Activated T-helper 17 cell treated with anti-CD3 and anti-CD28 coated beads, Interleukin-2, amount 50 U/mL, for 72 hours (primary cell): ENCODE data around the gene SMOC1. TPM values are rescaled to one million over a fixed set of nuclear protein-coding genes. Genes with fewer than 3 reads are reported as not detected.

ENCODE experiments used
- ATAC-seq: fragments of 150-1000 bp; cut with Tn5 transposase; replicated peaks from 2 replicates; pipeline ENCODE4 v1.10.0; 2021; ENCODE audit warnings: mild to moderate bottlenecking, moderate library complexity
- H3K27ac Mint-ChIP-seq: one replicate; pipeline ENCODE4 v1.8.0; 2022; ENCODE audit warnings: mixed read lengths
- H3K27me3 Mint-ChIP-seq: one replicate; pipeline ENCODE4 v1.8.0; 2022; ENCODE audit warnings: mixed read lengths
- H3K36me3 Mint-ChIP-seq: one replicate; pipeline ENCODE4 v1.8.0; 2022; ENCODE audit warnings: low read depth, mild to moderate bottlenecking, mixed read lengths
- H3K4me1 Mint-ChIP-seq: one replicate; pipeline ENCODE4 v1.8.0; 2022; ENCODE audit warnings: mixed read lengths
- H3K4me3 Mint-ChIP-seq: one replicate; pipeline ENCODE4 v1.8.0; 2022; ENCODE audit warnings: mild to moderate bottlenecking, mixed read lengths
- H3K9me3 Mint-ChIP-seq: one replicate; pipeline ENCODE4 v1.8.0; 2022; ENCODE audit warnings: mixed read lengths
- total RNA-seq, 2 donors: library from RNA; stranded (reverse); gene quantifications; one replicate each; pipeline ENCODE4 v1.2.3, GENCODE V29; 2022

SMOC1 gene
- total RNA-seq, 2 donors from 2014 or later: not detected

- H3K9me3 Mint-ChIP-seq: no peaks in the 10 kb centered on the region
- H3K27me3 Mint-ChIP-seq: peaks cover 37% of the 10 kb centered on the region
- H3K4me1 Mint-ChIP-seq: no peaks in the 10 kb centered on the region
- no peak for ATAC-seq
- H3K36me3 Mint-ChIP-seq: no peaks in the 10 kb centered on the region
- H3K4me3 Mint-ChIP-seq: no peak overlapping the region
- H3K27ac Mint-ChIP-seq: no peak overlapping the region
Observed at GRCh38 chr14:69877492-69877891, 1.7 kb upstream of the SMOC1 start.

DNA sequence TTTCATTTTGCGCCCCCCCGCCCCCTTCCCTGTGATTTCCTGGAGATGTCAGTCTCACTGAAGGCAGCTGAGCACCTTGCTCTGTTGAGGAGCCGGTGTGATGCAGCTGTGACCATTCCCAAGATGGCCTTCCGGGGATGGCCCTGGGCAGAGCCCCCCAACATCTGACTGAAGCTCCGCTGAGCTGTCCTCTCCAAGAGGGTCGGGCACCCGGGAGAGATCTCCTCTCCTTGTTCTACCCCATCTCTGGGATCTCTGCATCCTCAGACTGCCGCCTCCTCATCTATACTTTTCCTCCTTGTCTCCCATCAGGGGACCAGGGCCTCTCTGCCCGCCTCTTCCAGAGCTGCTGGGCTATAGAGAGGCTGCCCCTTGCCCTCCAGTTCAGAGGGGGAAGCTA is 965 bp upstream of the SMOC1 start:
- Mint-ChIP-seq H3K9me3 (no peaks in the 10 kb centered on the region), H3K36me3 (no peaks in the 10 kb centered on the region), H3K27ac (no peak overlapping the region), H3K27me3 (peaks cover 35% of the 10 kb centered on the region), H3K4me3 (no peak overlapping the region), H3K4me1 (no peaks in the 10 kb centered on the region)
- no peak for ATAC-seq

GRCh38 chr14:69880044-69880487 is 850 bp downstream of the SMOC1 start:
- Mint-ChIP-seq H3K27me3 (peaks cover 41% of the 10 kb centered on the region), H3K36me3 (no peaks in the 10 kb centered on the region), H3K4me1 (no peaks in the 10 kb centered on the region), H3K9me3 (no peaks in the 10 kb centered on the region), H3K4me3 (no peak overlapping the region), H3K27ac (no peak overlapping the region)
- ATAC-seq: no peak

GRCh38 chr14:69880893-69881292 is 1.7 kb downstream of the SMOC1 start:
- Mint-ChIP-seq H3K9me3 (no peaks in the 10 kb centered on the region), H3K4me3 (no peak overlapping the region), H3K4me1 (no peaks in the 10 kb centered on the region), H3K36me3 (no peaks in the 10 kb centered on the region), H3K27me3 (peaks cover 41% of the 10 kb centered on the region), H3K27ac (no peak overlapping the region)
- ATAC-seq: no peak

DNA sequence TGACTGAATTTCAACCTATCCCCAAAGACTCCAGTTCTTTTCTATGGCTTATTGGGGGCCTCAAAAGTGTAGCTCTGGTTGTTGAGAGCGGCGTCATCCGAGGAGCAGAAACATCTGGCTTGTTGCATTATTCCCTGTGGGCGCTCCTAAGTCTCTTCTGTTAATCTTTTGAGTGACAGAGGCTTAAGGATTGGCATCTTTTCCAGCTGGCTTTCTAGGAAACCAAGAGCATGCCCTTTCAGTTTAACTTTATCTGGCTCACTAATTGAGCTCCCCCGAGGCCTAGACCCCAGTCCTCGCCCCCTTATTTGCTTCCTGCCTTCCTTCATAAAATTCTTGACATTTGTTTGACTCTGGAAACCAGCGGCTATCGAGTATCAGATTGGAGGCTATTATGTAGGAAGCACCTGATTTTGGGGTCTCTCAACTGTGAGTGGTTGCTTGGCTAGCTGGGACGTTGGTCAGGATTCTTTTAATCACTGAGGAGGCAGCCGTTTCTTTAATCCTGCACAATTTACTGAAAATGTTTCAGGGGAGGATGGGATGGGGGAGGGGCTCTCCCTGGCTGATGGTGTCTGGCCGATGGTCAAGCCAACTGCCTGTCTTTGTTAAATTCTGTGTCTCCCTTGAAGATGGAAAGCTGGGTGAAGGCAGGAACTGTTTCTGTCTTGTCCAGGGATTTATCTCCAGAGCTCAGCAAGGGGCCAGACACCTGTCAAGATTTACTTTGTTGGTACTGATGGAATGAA is 3.1 kb downstream of the SMOC1 start:
- H3K27me3 Mint-ChIP-seq: peaks cover 48% of the 10 kb centered on the region
- no peaks in the 10 kb centered on the region for H3K36me3 Mint-ChIP-seq
- H3K4me1 Mint-ChIP-seq: no peaks in the 10 kb centered on the region
- H3K9me3 Mint-ChIP-seq: no peaks in the 10 kb centered on the region
- no peak overlapping the region for H3K27ac Mint-ChIP-seq
- no peak overlapping the region for H3K4me3 Mint-ChIP-seq
- no peak for ATAC-seq

DNA sequence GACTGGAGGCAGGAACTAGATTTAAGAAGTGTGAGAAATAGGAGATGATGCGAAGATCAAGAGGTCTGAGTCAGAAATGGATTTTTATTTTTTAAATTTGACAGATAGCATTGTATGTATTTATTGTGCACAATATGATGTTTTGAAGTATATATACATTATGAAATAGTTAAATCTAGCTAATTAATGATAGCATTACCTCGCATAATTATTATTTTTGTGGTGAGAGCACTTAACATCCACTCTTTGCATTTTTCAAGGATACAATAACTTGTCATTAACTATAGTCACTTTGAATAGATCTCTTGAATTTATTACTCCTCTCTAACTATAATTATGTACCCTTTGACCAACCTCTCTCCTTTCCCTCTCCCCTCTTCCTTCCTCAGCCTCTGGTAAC is 3.7 kb downstream of the SMOC1 start:
- H3K9me3 Mint-ChIP-seq: no peaks in the 10 kb centered on the region
- peaks cover 44% of the 10 kb centered on the region for H3K27me3 Mint-ChIP-seq
- H3K36me3 Mint-ChIP-seq: no peaks in the 10 kb centered on the region
- H3K4me3 Mint-ChIP-seq: no peak overlapping the region
- no peak for ATAC-seq
- H3K27ac Mint-ChIP-seq: no peak overlapping the region
- H3K4me1 Mint-ChIP-seq: no peaks in the 10 kb centered on the region

DNA sequence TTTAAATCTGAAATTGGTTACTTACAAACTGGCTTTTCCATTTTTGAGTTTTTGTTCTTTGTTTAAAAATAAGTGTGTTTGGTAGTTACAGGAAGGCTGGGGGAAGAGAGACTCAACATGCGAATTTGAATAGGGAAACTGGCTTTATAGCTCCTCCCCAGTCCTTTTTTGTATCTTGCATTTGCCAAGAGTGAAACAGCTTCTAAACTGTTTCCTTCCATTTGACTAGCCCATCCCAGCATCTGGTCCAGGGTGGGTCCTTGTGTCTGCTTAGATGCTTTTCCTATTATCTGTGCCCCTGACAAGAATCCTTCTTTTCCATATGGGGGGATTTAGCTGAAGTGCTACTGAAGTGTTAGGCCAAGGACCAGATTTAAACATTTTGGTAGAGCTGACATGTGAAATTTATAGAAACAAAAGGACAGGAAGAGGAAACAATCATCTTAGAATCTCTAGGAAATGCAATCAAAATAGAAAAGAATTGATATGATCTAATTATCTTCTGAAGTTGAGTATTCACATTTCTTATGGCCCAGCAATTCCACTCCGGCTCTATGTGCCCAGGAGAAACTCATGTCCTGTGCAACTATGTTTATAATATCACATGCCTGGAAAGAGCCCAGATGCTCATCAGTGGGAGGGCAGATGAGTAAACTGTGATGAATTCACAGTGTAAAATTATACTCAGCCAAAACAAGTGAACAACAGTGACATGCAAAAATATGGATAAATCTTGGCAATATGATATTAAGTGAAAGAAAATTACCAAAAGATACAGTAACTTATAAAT is 7.4 kb downstream of the SMOC1 start:
- no peaks in the 10 kb centered on the region for H3K9me3 Mint-ChIP-seq
- H3K36me3 Mint-ChIP-seq: no peaks in the 10 kb centered on the region
- no peak for ATAC-seq
- no peak overlapping the region for H3K4me3 Mint-ChIP-seq
- no peaks in the 10 kb centered on the region for H3K4me1 Mint-ChIP-seq
- peaks cover 42% of the 10 kb centered on the region for H3K27me3 Mint-ChIP-seq
- H3K27ac Mint-ChIP-seq: no peak overlapping the region

GRCh38 chr14:69887740-69888657 is 8.8 kb downstream of the SMOC1 start:
- Mint-ChIP-seq H3K4me3 (no peak overlapping the region), H3K27ac (no peak overlapping the region), H3K27me3 (peaks cover 39% of the 10 kb centered on the region), H3K4me1 (no peaks in the 10 kb centered on the region), H3K36me3 (no peaks in the 10 kb centered on the region), H3K9me3 (no peaks in the 10 kb centered on the region)
- no peak for ATAC-seq

DNA sequence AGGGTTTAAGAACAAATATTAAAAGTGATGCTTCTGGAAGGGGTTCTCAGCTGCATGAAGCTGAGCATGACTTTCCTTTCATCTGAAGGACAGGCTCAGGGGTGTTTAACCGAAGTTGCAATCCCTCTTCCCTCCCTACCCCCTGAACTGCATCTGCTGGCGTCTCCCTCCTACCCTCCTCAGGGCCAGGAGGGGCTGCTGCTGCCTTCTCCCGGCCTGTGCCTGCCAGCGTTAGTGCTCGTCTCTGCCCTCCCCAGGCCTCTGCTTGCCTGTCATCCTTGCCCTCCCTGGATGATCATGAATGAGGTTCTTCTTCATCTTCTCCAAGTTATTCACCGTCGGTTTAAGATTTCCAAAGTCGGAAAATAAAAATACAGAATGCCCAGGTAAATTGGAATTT is 12.2 kb downstream of the SMOC1 start:
- H3K4me3 Mint-ChIP-seq: no peak overlapping the region
- no peaks in the 10 kb centered on the region for H3K9me3 Mint-ChIP-seq
- no peaks in the 10 kb centered on the region for H3K36me3 Mint-ChIP-seq
- H3K4me1 Mint-ChIP-seq: no peaks in the 10 kb centered on the region
- H3K27ac Mint-ChIP-seq: no peak overlapping the region
- H3K27me3 Mint-ChIP-seq: peaks cover 34% of the 10 kb centered on the region
- ATAC-seq: no peak

DNA sequence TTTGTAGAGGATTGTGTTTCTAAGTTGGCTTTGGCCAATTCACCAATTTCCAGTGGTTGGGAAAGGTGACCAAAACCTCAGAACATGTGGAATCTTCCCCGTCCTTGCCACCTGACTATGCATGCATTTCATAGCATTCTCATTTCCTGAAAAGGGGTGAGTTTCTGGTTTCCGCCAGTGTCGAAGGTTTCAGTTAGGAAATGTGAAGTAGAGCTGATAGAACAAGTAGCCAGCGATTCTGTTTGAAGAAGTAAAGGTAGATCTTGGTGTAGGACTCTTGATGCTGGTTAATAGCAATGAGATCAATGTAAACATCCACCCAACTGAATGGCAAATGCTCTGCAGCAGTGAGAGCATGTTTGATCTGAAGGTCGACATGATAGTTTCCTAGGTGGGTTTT is 15.9 kb downstream of the SMOC1 start:
- Mint-ChIP-seq H3K4me3 (no peak overlapping the region), H3K9me3 (peaks cover 11% of the 10 kb centered on the region), H3K27ac (no peak overlapping the region), H3K36me3 (no peaks in the 10 kb centered on the region), H3K4me1 (no peaks in the 10 kb centered on the region), H3K27me3 (peaks cover 30% of the 10 kb centered on the region)
- no peak for ATAC-seq

DNA sequence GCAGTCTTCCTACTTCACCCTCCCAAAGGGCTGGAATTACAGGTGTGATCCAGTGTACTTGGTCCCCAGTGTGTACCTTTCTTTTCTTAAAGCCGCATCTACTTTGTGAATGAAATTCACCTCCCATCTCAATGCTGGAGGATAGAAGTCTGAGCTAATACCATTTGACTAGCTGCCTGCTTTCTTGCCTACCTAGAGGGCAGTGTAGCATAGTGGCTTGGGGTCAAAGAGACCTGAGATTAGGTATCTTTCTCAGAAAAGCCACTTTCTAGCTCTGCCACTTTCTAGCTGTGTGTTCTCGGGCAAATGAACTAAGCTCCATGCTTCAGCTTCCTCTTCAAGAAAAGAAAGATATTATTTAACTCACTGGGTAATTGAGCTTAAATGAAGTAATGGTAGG is 16.9 kb downstream of the SMOC1 start:
- Mint-ChIP-seq H3K27ac (no peak overlapping the region), H3K4me3 (no peak overlapping the region), H3K27me3 (peaks cover 26% of the 10 kb centered on the region), H3K9me3 (peaks cover 11% of the 10 kb centered on the region), H3K4me1 (no peaks in the 10 kb centered on the region), H3K36me3 (no peaks in the 10 kb centered on the region)
- ATAC-seq: no peak

- peaks cover 22% of the 10 kb centered on the region for H3K27me3 Mint-ChIP-seq
- ATAC-seq: no peak
- H3K9me3 Mint-ChIP-seq: peaks cover 11% of the 10 kb centered on the region
- no peaks in the 10 kb centered on the region for H3K36me3 Mint-ChIP-seq
- no peaks in the 10 kb centered on the region for H3K4me1 Mint-ChIP-seq
- H3K4me3 Mint-ChIP-seq: no peak overlapping the region
- H3K27ac Mint-ChIP-seq: no peak overlapping the region
Observed at GRCh38 chr14:69896972-69897371, 17.8 kb downstream of the SMOC1 start.

DNA sequence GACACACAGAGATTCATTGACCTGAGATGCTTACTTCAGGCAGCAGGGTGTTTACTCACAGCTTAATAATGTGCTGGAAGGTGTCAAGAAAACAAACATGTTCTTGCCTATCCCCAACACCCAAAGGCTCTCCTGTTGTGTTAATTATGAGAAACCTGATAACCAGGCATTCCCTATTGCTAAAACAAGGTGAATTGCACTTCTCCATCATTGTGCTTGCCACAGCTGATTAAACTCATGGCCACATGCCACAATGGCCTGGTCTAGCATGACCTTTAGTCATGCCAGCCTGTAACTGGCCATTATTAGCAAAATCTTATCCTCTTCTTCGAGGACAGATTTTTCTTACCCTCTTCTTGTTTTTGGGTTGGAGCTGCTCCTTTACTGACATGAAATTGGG is 21.4 kb downstream of the SMOC1 start:
- no peak for ATAC-seq
- H3K4me1 Mint-ChIP-seq: no peaks in the 10 kb centered on the region
- no peak overlapping the region for H3K4me3 Mint-ChIP-seq
- H3K27me3 Mint-ChIP-seq: peaks cover 4% of the 10 kb centered on the region
- H3K36me3 Mint-ChIP-seq: no peaks in the 10 kb centered on the region
- H3K27ac Mint-ChIP-seq: no peak overlapping the region
- H3K9me3 Mint-ChIP-seq: peaks cover 11% of the 10 kb centered on the region

DNA sequence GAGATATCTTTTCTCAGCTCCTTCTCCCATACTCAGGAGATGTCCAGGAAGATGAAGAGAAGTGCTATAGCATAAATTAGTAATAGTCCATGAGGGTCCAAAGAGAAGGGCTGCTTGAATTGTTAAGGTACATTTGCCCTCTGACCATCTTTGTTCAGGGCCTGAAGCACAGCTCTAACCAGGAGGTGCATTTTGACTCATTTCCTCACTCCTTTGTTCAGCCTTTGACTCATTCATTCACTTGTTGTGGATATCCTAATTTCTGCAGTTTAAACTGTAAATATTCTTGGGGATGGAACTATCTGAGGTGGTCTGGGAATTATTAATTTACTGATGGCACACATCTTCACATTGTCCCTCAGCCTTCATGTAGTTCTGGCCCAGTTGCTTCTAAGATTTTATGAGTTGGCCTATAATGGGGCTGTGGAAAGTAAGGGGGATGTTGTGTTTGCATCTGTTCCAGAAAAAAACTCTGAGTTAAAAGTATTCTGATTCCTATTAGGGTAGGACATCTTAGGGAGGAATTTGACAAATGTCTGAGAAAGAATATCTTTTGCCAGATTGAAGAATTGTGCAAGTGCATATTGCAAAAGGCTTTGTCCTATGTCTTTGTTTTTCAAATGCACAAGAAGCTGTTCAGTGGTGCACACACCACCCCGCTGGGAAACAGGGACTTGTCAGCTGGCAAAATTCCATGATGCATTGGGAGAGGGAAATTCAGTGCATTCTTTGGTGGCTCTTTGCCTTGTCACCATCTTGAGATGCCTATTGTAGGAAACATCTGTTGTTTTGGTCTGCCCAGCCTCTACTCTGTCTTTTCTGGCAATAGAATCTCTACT is 22.1 kb downstream of the SMOC1 start:
- Mint-ChIP-seq H3K9me3 (peaks cover 11% of the 10 kb centered on the region), H3K27ac (no peak overlapping the region), H3K36me3 (no peaks in the 10 kb centered on the region), H3K27me3 (peaks cover 4% of the 10 kb centered on the region), H3K4me3 (no peak overlapping the region), H3K4me1 (no peaks in the 10 kb centered on the region)
- ATAC-seq: no peak
